Fibroblast of the aortic adventitia (primary cell): ENCODE measurements around the gene NSMCE4A. TPM values are rescaled to one million over a fixed set of nuclear protein-coding genes. Genes with fewer than 3 reads are reported as not detected.
"Not testable (repeated sequence)": the region's sequence is repeated elsewhere in the genome, so short reads cannot be mapped to it uniquely, and the experiment has no call there.

ENCODE experiments used
- DNase-seq: peaks from one replicate; pipeline ENCODE4 v3.0.0-alpha.2; 2010; ENCODE audit warnings: low read depth
- H3K4me3 ChIP-seq: 2 replicates; pipeline ENCODE4 v1.5.1; 2011; ENCODE audit warnings: low read depth, mild to moderate bottlenecking, control low read depth, low read length, moderate library complexity
- total RNA-seq: library from RNA; depleted of rRNA; stranded (reverse); fragments of >200 nt; gene quantifications from 2 replicates; pipeline ENCODE4 v1.2.3, GENCODE V29; 2012; ENCODE audit warnings: low replicate concordance
- TF ChIP-seq, protein P1 (sequence below): IDR thresholded peaks from 2 replicates; pipeline ENCODE4 v1.5.1; 2011; ENCODE audit warnings: mild to moderate bottlenecking, low read length, control low read depth, inconsistent platforms; ENCODE audit not compliant: insufficient read depth

NSMCE4A gene
- total RNA-seq, 1 donor, result 39.3 TPM

DNA sequence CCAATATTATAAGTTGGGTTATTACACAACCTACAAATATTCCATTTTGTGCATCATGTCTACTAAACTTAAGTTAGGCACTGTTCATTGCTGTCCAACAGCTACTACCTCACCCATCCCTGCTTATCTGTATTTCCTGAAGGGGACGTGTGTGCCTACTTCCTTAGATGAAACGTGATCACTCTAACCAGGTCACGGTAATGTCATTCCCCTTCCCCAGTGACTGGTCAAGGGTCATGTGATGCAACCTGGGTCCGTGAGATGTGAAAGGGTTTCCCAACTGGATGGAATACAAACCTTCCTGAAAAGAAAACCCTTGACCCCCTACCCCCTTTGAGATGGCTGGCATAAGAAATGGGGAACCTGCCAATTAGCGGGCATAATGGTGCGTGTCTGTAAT is 1.6 kb upstream of the NSMCE4A start:
- H3K4me3 ChIP-seq, result no peak overlapping the region
- DNase-seq, result no peak
- TF ChIP-seq, protein P1, sequence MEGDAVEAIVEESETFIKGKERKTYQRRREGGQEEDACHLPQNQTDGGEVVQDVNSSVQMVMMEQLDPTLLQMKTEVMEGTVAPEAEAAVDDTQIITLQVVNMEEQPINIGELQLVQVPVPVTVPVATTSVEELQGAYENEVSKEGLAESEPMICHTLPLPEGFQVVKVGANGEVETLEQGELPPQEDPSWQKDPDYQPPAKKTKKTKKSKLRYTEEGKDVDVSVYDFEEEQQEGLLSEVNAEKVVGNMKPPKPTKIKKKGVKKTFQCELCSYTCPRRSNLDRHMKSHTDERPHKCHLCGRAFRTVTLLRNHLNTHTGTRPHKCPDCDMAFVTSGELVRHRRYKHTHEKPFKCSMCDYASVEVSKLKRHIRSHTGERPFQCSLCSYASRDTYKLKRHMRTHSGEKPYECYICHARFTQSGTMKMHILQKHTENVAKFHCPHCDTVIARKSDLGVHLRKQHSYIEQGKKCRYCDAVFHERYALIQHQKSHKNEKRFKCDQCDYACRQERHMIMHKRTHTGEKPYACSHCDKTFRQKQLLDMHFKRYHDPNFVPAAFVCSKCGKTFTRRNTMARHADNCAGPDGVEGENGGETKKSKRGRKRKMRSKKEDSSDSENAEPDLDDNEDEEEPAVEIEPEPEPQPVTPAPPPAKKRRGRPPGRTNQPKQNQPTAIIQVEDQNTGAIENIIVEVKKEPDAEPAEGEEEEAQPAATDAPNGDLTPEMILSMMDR, result no peak

DNA sequence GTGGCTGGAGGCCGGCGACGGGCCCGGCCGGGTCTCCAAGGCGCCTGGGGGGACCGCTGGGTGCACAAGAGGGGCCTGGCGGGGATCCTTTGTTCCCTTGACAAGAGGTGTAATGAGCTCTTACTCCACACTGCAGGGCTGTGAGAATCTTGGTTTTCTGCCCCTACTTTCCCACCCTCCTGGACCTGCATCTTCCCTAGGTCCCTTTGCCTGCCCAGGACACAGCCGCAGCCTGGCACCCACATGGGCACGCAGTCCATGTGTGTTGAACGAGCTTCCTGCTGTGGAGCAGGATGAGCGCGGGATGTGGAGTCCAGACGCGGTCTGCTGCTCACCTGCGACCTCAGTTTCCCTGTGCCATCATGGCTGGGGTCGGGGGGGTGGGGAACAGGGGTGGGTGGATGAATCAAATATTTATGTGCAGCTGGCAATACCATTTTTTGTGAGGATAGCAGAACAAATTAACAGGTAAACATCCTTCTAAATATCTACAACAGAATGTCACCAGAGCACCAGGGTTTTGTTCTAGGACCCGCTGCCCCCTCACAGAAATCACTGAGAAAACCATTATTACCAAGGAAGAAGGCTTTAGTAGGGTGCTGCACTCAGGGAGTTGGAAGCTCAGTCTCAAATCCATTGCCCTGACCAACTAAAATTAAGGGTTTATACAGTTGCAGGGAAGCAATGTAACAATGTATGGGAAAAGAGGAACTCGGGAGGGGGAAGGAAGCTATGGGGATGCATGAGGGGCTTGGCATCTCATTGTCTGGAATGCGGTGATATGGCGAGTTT is 474 bp upstream of the NSMCE4A start:
- peak overlapping the region; percentile 77 for H3K4me3 ChIP-seq
- TF ChIP-seq, protein P1, result peak; percentile 41
- DNase-seq, result no peak

DNA sequence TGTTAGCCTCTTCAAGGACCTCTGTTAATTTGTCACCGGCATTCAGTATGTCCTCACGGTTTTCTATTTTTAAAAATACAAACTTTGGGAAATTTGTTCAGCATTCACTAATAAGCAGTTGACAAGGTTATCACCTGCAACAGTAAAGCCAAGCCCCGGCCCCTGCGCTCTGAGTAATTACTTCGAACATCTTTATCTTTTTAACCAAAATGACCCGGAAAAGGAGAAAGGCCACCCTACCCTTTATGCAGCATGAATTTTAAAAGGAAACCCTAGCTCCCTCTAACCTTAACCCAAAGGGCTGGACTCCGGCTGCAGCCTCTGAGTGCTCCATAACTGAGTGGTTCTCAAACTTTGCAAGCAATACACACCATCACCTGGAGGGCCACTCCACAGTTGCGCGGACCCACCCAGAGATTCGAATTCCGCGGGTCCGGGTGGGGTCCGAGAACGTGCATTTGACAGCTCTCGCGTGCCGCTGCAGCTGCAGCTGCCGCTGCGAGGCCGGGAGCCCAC is 940 bp downstream of the NSMCE4A start:
- H3K4me3 ChIP-seq, result peak overlapping the region; percentile 77
- TF ChIP-seq, protein P1, result no peak
- no peak for DNase-seq

DNA sequence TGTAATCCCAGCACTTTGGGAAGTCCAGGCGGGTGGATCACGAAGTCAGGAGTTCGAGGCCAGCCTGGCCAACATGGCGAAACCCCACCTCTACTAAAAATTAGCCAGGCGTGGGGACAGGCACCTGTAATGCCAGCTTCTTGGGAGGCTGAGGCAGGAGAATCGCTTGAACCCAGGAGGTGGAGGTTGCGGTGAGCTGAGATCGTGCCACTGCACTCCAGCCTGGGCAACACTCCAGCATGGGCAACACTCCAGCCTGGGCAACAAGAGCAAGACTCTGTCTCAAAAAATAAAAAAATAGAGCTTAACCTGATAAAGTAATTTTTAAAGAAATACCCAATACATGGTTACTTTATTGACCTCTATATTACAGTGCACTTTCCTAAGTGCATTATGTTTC is 5.9 kb downstream of the NSMCE4A start:
- H3K4me3 ChIP-seq, DNase-seq: not testable (repeated sequence)

DNA sequence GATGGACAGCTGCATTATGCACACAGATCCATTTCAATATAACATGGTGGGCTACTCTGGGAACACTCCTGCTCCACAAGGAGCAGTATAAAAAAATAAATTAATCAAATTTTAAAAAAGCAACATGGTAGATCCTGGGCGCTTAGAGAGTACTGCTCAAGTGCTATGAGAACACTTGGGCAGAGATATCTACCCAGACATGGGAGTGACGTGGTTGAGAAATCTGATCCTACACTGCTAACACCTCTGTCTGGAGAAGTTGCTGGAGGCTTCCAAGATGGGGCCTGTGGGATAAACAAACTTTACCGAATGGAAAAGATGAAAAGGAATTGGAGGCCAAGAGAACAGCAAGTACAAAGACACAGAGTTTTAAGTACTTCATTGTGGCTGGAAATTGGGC is 9.0 kb downstream of the NSMCE4A start:
- DNase-seq, result no peak
- no peak overlapping the region for H3K4me3 ChIP-seq
- TF ChIP-seq, protein P1, result no peak

DNA sequence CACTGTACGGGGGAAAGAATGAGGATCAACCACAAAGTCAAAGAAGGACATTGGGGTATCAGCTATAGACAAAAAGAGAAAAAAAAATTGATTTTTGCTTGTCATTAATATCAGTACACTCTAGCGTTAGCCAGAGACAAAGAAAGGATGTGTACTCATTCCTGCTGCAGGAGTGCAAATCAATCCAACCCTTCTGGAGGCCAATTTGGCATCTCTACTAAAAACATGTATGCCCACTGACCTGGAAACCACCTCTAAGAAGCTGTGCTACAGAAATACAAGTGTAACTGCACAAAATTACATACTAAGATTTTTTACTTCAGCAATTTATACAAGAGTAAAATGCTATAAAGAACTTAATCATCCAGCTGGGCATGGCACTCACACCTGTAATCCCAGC is 13.6 kb downstream of the NSMCE4A start:
- no peak overlapping the region for H3K4me3 ChIP-seq
- TF ChIP-seq, protein P1, result no peak
- no peak for DNase-seq

DNA sequence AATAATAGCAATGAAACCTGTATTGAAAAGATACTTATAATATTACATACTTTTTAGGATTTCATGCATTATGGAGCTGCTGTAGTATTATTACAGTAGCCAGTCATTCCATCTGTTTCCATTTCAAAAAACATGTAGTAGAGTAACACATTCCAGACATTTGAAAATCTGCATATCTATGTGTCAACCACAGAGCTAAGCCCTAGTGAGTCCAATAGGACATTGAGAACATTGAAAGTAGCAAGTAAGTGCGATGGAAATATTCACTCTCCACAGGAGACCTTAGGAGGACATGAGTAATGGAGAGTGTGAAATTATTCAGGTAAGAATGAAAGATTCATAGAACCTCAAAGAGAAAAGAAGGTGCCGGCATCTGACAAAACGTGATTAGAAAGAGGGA is 15.3 kb downstream of the NSMCE4A start:
- DNase-seq, result no peak
- H3K4me3 ChIP-seq, result no peak overlapping the region
- TF ChIP-seq, protein P1, result no peak
